ENCODE measurements around the gene TPCN2.
"Not testable (repeated sequence)": the region's sequence is repeated elsewhere in the genome, so short reads cannot be mapped to it uniquely, and the experiment has no call there.

DNA sequence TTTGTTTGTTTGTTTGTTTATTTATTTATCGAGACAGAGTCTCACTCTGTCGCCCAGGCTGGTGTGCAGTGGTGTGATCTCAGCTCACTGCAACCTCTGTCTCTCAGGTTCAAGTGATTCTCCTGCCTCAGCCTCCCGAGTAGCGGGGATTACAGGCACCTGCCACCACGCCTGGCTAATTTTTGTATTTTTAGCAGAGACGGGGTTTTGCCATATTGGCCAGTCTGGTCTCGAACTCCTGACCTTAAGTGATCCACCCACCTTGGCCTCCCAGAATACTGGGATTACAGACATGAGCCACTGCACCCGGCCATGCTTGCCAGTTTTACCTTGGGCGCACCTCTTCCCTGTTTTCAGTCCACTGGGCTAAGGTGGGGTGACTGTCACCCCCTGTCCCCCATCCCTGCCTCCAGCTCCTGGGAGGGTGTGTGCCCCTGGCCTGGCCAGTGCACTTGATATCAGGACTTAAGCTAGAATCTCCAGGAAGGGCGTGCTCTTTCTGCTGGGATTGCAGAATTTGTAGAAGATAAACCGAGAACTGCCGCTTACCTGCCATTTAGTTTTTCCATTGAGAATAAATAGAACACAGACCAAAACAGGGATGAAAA is 48.9 kb upstream of the TPCN2 start:
- TF ChIP-seq, protein P1, sequence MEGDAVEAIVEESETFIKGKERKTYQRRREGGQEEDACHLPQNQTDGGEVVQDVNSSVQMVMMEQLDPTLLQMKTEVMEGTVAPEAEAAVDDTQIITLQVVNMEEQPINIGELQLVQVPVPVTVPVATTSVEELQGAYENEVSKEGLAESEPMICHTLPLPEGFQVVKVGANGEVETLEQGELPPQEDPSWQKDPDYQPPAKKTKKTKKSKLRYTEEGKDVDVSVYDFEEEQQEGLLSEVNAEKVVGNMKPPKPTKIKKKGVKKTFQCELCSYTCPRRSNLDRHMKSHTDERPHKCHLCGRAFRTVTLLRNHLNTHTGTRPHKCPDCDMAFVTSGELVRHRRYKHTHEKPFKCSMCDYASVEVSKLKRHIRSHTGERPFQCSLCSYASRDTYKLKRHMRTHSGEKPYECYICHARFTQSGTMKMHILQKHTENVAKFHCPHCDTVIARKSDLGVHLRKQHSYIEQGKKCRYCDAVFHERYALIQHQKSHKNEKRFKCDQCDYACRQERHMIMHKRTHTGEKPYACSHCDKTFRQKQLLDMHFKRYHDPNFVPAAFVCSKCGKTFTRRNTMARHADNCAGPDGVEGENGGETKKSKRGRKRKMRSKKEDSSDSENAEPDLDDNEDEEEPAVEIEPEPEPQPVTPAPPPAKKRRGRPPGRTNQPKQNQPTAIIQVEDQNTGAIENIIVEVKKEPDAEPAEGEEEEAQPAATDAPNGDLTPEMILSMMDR (IDR thresholded peaks at IDR 0.05) = not testable (repeated sequence)
- not testable (repeated sequence) for TF ChIP-seq POLR2A, EP300 (IDR thresholded peaks at IDR 0.05)
